ENCODE results near the gene IGF2R.

IGF2R gene

GRCh38 chr6:160101277-160102205 lies 132.7 kb downstream of the IGF2R start:
- no peaks in the 10 kb centered on the region for H3K9me3 ChIP-seq (ENCODE audit: control insufficient read depth, low read length)
- TF ChIP-seq CTCF (IDR thresholded peaks at IDR 0.05): no peak
- no peak overlapping the region for H3K27ac ChIP-seq
- no peak overlapping the region for H3K9ac ChIP-seq
- H3K36me3 ChIP-seq (ENCODE audit: control insufficient read depth, insufficient read depth, low read length): no peaks in the 10 kb centered on the region
- no peaks in the 10 kb centered on the region for H3K4me1 ChIP-seq
- H3K79me2 ChIP-seq: no peaks in the 10 kb centered on the region
- H2AFZ ChIP-seq: no peak overlapping the region
- no peak overlapping the region for H3K4me3 ChIP-seq (ENCODE audit: low read depth, low read length)
- no peaks in the 10 kb centered on the region for H3K27me3 ChIP-seq (ENCODE audit: control insufficient read depth, insufficient read depth, low read length)
- no peak overlapping the region for H3K4me2 ChIP-seq (ENCODE audit: low read length)

DNA sequence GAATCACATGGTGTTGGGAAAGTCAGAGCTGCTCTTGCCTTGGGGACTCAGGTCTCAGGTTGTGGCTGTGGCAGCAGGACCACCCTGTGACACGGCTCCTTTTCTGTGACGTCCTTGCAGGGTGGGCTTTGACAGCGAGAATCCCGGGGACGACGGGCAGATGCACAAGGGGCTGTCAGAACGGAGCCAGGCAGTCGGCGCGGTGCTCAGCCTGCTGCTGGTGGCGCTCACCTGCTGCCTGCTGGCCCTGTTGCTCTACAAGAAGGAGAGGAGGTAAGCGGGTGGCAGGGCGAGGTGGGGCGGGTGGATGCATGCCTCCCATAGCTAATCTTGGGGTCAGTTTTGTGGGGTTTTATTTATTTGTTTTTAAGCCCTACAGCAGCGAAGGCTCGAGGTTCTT lies 133.5 kb downstream of the IGF2R start:
- no peak overlapping the region for H3K27ac ChIP-seq
- no peak for TF ChIP-seq CTCF (IDR thresholded peaks at IDR 0.05)
- H3K27me3 ChIP-seq (ENCODE audit: control insufficient read depth, insufficient read depth, low read length): no peaks in the 10 kb centered on the region
- no peaks in the 10 kb centered on the region for H3K79me2 ChIP-seq
- no peak overlapping the region for H3K4me2 ChIP-seq (ENCODE audit: low read length)
- H3K36me3 ChIP-seq (ENCODE audit: control insufficient read depth, insufficient read depth, low read length): no peaks in the 10 kb centered on the region
- H3K4me1 ChIP-seq: no peaks in the 10 kb centered on the region
- H2AFZ ChIP-seq: no peak overlapping the region
- no peaks in the 10 kb centered on the region for H3K9me3 ChIP-seq (ENCODE audit: control insufficient read depth, low read length)
- no peak overlapping the region for H3K9ac ChIP-seq
- H3K4me3 ChIP-seq (ENCODE audit: low read depth, low read length): no peak overlapping the region

DNA sequence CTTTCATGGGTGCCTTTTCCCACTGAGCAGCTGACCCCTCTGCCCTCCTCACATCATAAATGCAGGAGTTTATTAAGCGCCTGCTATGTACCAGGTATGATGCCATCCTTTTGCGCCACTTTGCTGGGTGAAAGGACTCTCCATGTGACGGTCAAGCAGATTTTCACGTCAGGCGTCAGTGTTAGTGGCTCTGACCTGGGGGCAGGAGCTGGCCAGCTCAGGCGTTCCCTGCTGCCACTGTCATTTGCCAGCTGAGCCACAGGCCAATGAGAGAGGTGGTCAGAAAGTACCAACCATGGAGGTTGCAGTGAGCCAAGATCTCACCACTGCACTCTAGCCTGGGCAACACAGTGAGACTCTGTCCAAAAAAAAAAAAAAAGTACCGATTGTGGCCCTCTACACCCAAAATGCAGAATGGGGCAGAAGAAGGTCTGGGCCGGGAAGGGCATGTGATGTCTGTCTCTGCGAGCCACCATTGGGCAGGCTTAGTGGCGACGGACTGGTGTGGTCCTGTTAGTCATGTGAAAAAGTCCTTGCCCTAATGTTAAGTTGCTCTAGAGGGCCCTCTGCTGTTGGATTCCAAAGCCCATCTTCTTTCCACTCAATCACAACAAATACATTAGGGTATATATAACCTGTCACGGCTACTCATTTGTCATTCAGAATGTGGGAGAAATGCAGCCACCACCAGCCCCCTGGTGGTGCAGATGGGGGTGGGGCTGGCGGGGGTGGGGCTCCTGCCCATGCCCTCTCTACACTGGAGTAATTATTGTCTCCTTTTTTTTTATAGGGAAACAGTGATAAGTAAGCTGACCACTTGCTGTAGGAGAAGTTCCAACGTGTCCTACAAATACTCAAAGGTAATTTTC lies 134.3 kb downstream of the IGF2R start:
- Histone ChIP-seq H3K9me3 (ENCODE audit: control insufficient read depth, low read length) (no peaks in the 10 kb centered on the region), H3K4me3 (ENCODE audit: low read depth, low read length) (no peak overlapping the region), H3K4me1 (no peaks in the 10 kb centered on the region), H3K27ac (no peak overlapping the region), H3K79me2 (no peaks in the 10 kb centered on the region), H3K9ac (no peak overlapping the region), H3K4me2 (ENCODE audit: low read length) (no peak overlapping the region), H3K27me3 (ENCODE audit: control insufficient read depth, insufficient read depth, low read length) (no peaks in the 10 kb centered on the region), H3K36me3 (ENCODE audit: control insufficient read depth, insufficient read depth, low read length) (no peaks in the 10 kb centered on the region), H2AFZ (no peak overlapping the region)
- TF ChIP-seq CTCF (IDR thresholded peaks at IDR 0.05): peak; percentile 13

DNA sequence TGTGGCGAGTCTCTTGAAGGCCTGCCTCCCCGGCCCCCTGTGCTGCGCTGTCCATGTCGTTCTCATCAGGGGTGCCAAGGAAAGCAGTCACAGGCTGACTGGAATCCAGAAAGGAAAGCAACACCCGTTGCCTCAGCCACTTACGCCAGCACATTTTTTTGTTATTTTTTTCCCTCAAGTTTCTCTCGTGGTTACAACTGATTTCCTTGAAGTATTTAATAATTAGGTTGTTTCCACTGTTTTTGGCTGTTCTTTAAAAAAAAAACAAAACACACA lies 134.9 kb downstream of the IGF2R start:
- Histone ChIP-seq H3K79me2 (no peaks in the 10 kb centered on the region), H2AFZ (no peak overlapping the region), H3K27ac (no peak overlapping the region), H3K36me3 (ENCODE audit: control insufficient read depth, insufficient read depth, low read length) (no peaks in the 10 kb centered on the region), H3K4me2 (ENCODE audit: low read length) (no peak overlapping the region), H3K27me3 (ENCODE audit: control insufficient read depth, insufficient read depth, low read length) (no peaks in the 10 kb centered on the region), H3K9me3 (ENCODE audit: control insufficient read depth, low read length) (no peaks in the 10 kb centered on the region), H3K4me3 (ENCODE audit: low read depth, low read length) (no peak overlapping the region), H3K4me1 (no peaks in the 10 kb centered on the region), H3K9ac (no peak overlapping the region)
- TF ChIP-seq CTCF (IDR thresholded peaks at IDR 0.05): no peak

Measured in parathyroid adenoma (tissue), 2 donors.